HL-60/S4 treated with retinoic acid at 250 ng/mL for 4 days and 3 days (cell line): ENCODE results near the gene F10.

Source experiments
- in situ Hi-C: fragments of 300-500 bp; cut with MboI; formaldehyde crosslinking; loops from 2 replicates; pipeline ENCODE4 v1.7.0; 2022; ENCODE audit warnings: low sequenced_read_pairs

Gene F10

GRCh38 chr13:113166681-113167080, 44.1 kb downstream of the F10 start:
- in situ Hi-C loops: no loop called here

DNA sequence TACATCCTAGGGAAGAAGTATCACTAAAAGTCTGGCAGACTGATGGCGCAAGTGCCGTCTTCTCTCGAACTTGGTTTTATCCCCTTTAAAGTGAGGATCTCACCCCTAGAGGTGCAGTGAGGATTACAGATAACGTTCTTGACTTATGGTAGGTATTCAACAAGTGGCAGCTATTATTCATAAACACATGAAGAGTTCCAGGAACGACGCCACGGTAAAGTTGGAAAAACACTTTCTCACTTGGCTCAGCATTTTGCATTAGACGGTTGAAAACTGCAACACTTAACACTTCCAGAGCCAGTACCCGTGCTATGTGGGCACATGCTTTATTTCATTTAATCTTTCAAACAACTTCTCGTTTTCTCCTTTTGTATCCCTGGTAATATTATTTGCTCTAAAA, 44.6 kb downstream of the F10 start:
- in situ Hi-C loops: no loop called here

- in situ Hi-C loops: no loop called here
Observed at GRCh38 chr13:113167575-113167974, 45.0 kb downstream of the F10 start.

DNA sequence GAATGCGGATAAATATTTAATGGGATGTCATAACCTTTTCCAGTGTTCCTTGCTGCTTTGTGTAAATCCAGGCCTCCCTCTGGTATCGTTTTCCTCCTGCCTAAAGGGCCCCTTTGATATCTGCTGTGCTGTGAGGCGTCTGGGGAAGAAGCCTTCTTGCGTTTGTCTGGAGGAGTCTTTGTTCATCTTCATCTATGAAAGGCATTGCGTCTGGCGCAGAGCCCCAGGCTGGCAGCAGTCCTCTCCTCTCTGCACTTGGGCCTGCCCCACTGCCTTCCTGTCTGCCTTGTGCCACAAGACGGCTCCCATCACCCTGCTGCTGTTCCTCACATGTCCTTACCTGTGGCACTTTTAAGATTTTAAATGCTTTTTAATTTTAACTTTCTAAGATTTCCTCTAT, 45.6 kb downstream of the F10 start:
- in situ Hi-C loops: no loop called here

DNA sequence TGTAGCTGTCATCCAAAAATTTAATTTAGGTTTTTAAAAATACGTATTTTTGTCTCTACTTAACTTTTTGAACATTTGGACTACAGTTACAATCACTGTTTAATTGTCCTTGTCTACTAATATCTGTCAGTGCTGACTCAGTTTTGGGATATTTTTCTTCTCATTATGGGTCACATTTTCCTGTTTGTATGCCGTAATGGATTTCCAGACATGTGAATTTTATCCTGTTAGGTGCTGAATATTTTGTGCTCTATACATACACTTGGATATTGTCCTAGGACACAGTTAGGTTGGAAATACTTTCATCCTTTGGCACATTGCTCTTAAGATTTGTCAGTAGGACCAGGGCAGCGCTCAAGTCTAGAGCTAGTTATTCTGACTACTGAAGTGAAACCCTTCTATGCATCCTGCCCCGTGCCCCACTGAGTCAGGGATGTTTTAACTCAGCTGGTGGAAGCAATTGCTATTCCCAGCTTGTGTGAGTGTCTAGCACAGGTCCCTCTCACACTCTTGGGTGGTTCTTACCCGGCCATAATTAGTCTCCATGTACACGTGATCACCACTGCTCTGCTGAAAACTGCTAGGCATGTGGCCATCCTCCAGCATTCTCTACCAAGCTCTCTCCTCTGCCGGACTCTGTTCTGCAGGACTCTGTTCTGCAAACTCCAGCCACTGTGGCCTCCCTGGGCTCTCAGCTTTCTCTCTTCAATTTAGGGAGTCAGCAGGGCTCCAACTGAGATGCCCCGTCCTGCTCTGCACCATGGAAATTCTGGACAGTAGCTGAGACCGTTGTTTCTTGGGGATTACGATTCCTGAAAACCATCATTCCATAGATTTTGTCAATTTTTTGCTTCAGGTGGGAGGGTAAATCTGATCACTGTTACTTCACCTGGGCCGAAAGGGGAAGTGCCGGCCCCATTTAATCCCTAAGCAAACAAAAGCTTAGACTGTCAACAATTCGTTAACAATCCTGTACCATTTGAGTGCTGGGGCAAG, 47.0 kb downstream of the F10 start:
- in situ Hi-C loops: no loop called here

GRCh38 chr13:113170511-113170910, 47.9 kb downstream of the F10 start:
- in situ Hi-C loops: no loop called here

DNA sequence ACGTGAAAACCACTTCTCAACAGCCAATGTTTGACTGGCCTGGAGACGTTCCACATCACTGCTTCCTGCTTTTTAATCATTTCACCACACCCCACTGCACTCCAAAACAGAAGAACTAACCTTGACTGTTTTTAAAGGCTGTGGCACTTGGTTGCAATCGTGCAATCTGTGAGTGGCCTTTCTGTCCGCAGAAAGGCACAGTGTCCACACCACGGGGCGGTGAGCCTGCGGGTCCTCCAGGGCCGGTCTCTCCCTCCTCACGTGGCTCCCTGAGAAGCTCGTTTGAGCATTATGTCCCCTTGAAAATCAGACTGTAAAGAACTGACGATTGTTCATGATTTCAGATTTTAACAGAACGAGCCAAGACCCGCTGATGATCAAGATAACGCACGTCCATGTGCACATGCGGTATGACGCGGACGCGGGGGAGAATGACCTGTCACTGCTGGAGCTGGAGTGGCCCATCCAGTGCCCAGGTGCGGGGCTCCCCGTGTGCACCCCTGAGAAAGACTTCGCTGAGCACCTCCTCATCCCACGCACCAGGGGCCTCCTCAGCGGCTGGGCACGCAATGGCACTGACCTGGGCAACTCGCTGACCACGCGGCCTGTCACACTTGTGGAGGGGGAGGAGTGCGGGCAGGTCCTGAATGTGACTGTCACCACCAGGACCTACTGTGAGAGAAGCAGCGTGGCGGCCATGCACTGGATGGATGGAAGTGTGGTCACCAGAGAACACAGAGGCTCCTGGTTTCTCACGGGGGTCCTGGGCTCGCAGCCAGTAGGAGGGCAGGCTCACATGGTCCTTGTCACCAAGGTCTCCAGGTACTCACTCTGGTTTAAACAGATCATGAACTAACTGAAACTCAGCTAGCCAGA, 48.9 kb downstream of the F10 start:
- in situ Hi-C loops: no loop called here

GRCh38 chr13:113172419-113172926, 49.9 kb downstream of the F10 start:
- in situ Hi-C loops: no loop called here

DNA sequence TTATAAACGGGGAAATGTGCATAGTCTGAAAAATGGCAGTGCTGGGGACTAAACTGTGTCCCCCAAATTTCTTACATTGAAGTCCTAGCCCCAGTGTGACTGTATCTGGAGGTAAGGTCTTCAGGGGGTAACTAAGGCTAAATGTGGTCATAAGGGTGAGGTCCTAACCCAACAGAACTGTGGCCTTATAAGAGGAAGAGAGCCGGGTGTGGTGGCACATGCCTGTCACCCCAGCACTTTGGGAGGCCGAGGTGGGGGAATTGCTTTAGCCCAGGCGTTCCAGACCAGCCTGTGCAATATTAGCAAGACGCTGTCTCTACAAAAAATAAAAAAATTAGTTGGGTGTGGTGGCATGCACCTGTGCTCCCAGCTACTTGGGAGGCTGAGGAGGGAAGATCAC, 53.7 kb downstream of the F10 start:
- in situ Hi-C loops: no loop called here

DNA sequence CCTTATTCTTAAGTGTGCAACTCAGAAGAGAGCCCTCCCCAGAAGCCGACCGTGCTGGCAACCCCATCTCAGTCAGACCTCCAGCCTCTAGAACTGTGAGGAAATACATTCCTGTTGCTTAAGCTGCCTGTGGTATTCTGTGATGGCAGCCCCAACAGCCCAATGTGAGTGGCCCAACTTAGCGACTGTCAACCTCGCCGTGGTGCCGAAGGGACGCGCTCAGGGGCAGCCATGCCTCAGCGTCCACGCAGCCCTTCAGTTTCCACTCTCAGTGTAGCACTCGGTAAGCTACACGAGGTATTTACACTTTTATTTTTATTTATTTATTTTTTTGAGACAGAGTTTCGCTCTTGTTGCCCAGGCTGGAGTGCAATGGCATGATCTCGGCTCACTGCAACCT, 54.2 kb downstream of the F10 start:
- in situ Hi-C loops: no loop called here

- in situ Hi-C loops: no loop called here
Observed at GRCh38 chr13:113178070-113178895, 55.7 kb downstream of the F10 start.

- in situ Hi-C loops: no loop called here
Observed at GRCh38 chr13:113178896-113179167, 56.2 kb downstream of the F10 start.

GRCh38 chr13:113179374-113180230, 57.0 kb downstream of the F10 start:
- in situ Hi-C loops: no loop called here

DNA sequence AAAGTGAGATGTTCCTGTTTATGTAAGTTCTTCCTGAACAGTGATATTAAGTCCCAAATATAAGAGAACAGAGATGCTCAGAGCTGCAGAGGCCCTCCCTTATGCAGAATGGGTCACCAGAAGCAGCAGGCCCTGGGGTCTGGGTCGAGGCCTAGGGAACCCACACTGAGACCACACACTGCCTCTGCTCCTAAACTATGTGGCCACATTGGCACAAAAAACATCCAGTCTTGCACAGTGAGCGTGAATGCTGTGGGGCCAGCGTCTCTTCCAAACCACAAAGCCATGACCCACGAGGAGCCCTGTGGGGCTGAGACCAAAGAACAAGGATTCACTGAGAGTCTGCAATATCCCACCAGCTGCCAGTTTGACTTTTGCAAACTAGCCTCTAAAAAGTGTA, 59.4 kb downstream of the F10 start:
- in situ Hi-C loops: no loop called here

DNA sequence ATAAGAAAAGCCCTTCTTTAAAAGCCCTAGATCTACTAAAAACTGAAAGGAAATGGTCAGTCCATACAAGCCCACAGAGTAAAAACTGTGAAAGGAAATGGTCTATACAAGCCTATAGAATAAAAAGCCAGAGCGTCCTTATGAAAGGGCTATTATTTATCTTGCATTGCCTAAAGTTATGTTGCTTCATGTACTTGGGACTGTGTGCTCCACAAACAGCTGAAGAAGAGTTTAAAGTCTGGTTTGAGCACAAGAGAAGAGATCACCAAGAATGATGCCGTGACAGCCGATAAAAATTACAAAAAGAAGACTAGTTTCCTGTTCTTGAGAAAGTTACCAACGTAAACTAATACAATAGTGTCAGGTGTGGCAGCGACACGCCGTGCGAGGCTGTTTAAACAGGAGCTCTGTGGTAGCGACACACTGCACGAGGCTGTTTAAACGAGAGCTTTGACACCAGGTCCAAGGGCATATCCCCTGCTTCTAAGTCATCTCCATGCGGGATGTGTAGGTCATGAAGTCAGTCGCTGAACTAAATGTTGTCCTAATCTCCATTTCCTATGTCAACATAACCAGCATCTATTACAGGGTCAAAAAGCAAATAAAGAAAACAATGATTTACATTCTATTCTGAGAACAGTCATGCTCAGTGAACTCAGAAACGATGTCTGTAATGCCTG, 61.0 kb downstream of the F10 start:
- in situ Hi-C loops: no loop called here

GRCh38 chr13:113184568-113185440, 62.2 kb downstream of the F10 start:
- in situ Hi-C loops: no loop called here

DNA sequence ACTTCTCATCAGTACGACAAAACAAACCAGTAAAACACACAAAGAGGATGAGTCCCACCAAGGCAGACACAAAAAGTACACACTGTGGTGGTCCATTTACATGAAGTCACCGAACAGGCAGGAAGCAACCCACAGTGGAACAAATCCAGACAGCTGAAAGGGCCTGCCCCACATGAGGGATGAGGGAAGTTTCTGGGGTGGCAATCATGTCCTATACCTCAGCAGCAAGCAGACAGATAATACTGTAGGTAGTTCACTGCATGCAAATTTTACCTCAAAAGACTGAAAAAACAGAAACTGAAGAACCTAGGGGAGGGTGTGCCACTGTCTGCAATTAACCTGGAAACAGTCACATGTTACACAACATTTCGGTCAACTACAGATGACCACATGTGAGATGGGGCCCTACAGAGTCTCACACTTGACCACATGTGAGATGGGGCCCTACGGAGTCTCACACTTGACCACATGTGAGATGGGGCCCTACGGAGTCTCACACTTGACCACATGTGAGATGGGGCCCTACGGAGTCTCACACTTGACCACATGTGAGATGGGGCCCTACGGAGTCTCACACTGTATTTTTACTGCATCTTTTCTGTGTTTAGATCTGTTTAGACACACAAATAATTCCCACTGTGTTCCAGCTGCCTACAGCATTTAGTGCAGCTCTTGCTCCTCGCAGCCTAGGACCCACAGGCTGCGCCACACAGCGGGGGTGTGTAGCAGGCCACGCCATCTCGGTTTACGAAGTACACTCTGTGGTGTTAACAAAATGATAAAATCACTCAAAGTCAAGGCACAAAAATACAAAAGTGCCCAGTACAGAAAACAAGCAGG, 63.7 kb downstream of the F10 start:
- in situ Hi-C loops: no loop called here

DNA sequence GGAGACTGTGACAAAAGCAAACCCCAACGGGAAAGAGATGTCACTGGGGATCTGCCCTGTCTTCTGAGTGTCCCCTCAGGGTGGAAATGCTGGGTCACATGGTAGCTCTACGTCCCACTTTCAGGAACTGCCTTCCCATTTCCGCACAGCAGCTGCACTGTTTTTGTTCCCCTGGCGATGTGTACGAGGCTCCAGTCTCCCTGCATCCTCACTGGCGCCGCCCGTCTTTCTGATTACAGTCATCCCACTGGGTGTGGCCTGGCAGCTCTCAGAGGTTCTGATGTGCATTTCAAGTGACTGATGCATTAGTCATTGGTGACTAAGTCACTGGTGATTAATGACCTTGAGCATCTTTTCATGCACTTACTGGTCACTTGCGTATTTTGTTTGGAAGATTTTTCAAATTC, 64.7 kb downstream of the F10 start:
- in situ Hi-C loops: no loop called here
